A673 (cell line): ENCODE results near the gene FRMPD4.

Experiments used
- EZH2 ChIP-seq: fragments of 200-600 bp; sonication (generic); IDR thresholded peaks from 2 replicates; pipeline ENCODE4 v1.6.1; 2017; ENCODE audit warnings: borderline replicate concordance, low read depth, mild to moderate bottlenecking, mixed read lengths, antibody characterized with exemption, low read length; ENCODE audit not compliant: poor library complexity, severe bottlenecking
- TF ChIP-seq, protein P1 (sequence below): fragments of 300-800, 200-600 bp; sonication (generic); conservative IDR thresholded peaks from 2 replicates; pipeline ENCODE4 v1.5.1; 2017; ENCODE audit warnings: low read depth, mild to moderate bottlenecking, antibody characterized with exemption, low read length, moderate library complexity, mixed read lengths

DNA sequence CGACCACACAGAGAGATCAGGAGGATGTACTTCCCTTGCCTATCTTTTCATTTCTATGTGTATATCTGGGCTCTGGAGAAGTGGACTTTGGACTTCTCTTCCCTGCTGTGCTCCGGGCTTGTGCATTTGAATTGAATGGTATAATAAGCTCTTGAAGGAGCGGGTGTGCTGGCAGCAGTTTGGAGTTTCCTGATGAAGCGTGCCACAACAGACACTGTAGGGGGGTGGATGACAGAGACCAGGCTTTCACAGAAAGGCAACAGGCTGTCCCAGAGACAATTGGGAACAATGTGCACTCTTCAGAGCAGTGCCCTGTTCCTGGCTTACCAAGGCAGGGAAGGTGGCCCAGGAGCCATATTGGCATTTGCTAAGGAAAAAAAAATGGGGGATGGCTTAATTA lies 170.1 kb downstream of the FRMPD4 start:
- TF ChIP-seq EZH2: no peak
- TF ChIP-seq, protein P1, sequence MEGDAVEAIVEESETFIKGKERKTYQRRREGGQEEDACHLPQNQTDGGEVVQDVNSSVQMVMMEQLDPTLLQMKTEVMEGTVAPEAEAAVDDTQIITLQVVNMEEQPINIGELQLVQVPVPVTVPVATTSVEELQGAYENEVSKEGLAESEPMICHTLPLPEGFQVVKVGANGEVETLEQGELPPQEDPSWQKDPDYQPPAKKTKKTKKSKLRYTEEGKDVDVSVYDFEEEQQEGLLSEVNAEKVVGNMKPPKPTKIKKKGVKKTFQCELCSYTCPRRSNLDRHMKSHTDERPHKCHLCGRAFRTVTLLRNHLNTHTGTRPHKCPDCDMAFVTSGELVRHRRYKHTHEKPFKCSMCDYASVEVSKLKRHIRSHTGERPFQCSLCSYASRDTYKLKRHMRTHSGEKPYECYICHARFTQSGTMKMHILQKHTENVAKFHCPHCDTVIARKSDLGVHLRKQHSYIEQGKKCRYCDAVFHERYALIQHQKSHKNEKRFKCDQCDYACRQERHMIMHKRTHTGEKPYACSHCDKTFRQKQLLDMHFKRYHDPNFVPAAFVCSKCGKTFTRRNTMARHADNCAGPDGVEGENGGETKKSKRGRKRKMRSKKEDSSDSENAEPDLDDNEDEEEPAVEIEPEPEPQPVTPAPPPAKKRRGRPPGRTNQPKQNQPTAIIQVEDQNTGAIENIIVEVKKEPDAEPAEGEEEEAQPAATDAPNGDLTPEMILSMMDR: no peak
